B cell (primary cell): Measurements from ENCODE around the gene IL10. TPM values are rescaled to one million over a fixed set of nuclear protein-coding genes. Genes with fewer than 3 reads are reported as not detected.
A peak's percentile ranks its signal among the peaks of the same experiment; 100 is the strongest.

Source experiments
- ATAC-seq: fragments of 200-7000 bp; cut with Tn5 transposase; one replicate; pipeline ENCODE4 v1.10.0; 2021; ENCODE audit warnings: low read depth, mild to moderate bottlenecking, moderate number of reproducible peaks, moderate library complexity
- CTCF ChIA-PET: fragments of 350-600 bp; sonication (Branson Sonifier 250); formaldehyde crosslinking; loops from one replicate; lab custom pipeline; 2021; ENCODE audit warnings: antibody characterized with exemption, inconsistent platforms; lab: Charles Lee
- POLR2A ChIA-PET: fragments of 350-600 bp; sonication (Branson Sonifier 250); formaldehyde crosslinking; loops from one replicate; lab custom pipeline; 2021; ENCODE audit warnings: antibody characterized with exemption; lab: Charles Lee
- DNase-seq: peaks from one replicate; pipeline ENCODE4 v3.0.0; 2013
- H2AFZ ChIP-seq: 2 replicates; pipeline ENCODE4 v1.6.1; 2012; ENCODE audit warnings: mild to moderate bottlenecking, low read depth, low read length; ENCODE audit not compliant: insufficient read depth, poor library complexity, severe bottlenecking
- H3K27ac ChIP-seq, 2 donors: 1 replicate in 1 of 2; 2 replicates in 1 of 2; pipeline ENCODE4 v1.5.1; 2012 to 2013; ENCODE audit warnings: low read length in 2 of 2, mild to moderate bottlenecking in 2 of 2, moderate library complexity in 1 of 2
- H3K27me3 ChIP-seq, 4 experiments: fragments of 200-600 bp in 1 of 4; sonication (generic) in 1 of 4; replicated peaks in 1 of 4; 1 replicate in 2 of 4; 2 replicates in 2 of 4; pipeline versions ENCODE4 v1.6.1 to v1.7.0; 2013 to 2016; ENCODE audit warnings: low read length in 3 of 4, mild to moderate bottlenecking in 2 of 4, mixed read lengths in 1 of 4, moderate library complexity in 1 of 4; ENCODE audit not compliant: insufficient read depth in 4 of 4, control insufficient read depth in 3 of 4; ENCODE audit errors: control extremely low read depth in 1 of 4
- H3K36me3 ChIP-seq, 2 experiments: replicated peaks in 1 of 2; 1 replicate in 1 of 2; 2 replicates in 1 of 2; pipeline versions ENCODE4 v1.6.1 to v1.7.1; 2013; ENCODE audit warnings: low read length in 1 of 2; ENCODE audit not compliant: insufficient read depth in 2 of 2, control insufficient read depth in 1 of 2; ENCODE audit errors: control extremely low read depth in 1 of 2, extremely low read depth in 1 of 2
- H3K4me1 ChIP-seq, 2 donors: fragments of 200-600 bp in 1 of 2; sonication (generic) in 1 of 2; 1 replicate in 1 of 2; 2 replicates in 1 of 2; pipeline versions ENCODE4 v1.5.1 to v1.6.1; 2013 to 2017; ENCODE audit warnings: low read length in 2 of 2; ENCODE audit not compliant: control insufficient read depth in 2 of 2, insufficient read depth in 2 of 2
- H3K4me2 ChIP-seq: replicated peaks from 2 replicates; pipeline ENCODE3; 2012; ENCODE audit warnings: mild to moderate bottlenecking, low read depth, low read length; ENCODE audit not compliant: poor library complexity, severe bottlenecking
- H3K4me3 ChIP-seq, 5 experiments: fragments of 200-600 bp in 1 of 5; sonication (generic) in 1 of 5; 1 replicate in 3 of 5; 2 replicates in 2 of 5; pipeline versions ENCODE4 v1.5.1 to v1.7.0; 2011 to 2016; ENCODE audit warnings: low read length in 4 of 5, mild to moderate bottlenecking in 4 of 5, low read depth in 2 of 5, control low read depth in 1 of 5, moderate library complexity in 1 of 5; ENCODE audit not compliant: insufficient read depth in 1 of 5; ENCODE audit errors: control extremely low read depth in 1 of 5, extremely low read depth in 1 of 5
- H3K79me2 ChIP-seq: fragments of 200-600 bp; sonication (generic); one replicate; pipeline ENCODE4 v1.6.0; 2016; ENCODE audit warnings: low read length; ENCODE audit not compliant: control insufficient read depth, insufficient read depth
- H3K9ac ChIP-seq: fragments of 200-600 bp; sonication (generic); 2 replicates; pipeline ENCODE4 v1.6.1; 2017; ENCODE audit warnings: mild to moderate bottlenecking, low read length, moderate library complexity
- H3K9me3 ChIP-seq, 3 donors: one replicate each; pipeline versions ENCODE4 v1.6.1 to v1.7.1; 2013; ENCODE audit warnings: low read length in 2 of 3; ENCODE audit not compliant: control insufficient read depth in 2 of 3, insufficient read depth in 1 of 3; ENCODE audit errors: control extremely low read depth in 1 of 3
- H4K20me1 ChIP-seq: 2 replicates; pipeline ENCODE4 v1.6.0; 2012; ENCODE audit warnings: mild to moderate bottlenecking, low read length; ENCODE audit not compliant: insufficient read depth, control insufficient read depth, poor library complexity, severe bottlenecking
- H3K27ac Mint-ChIP-seq: one replicate; pipeline ENCODE4 v1.8.0; 2021; ENCODE audit warnings: mixed read lengths
- H3K27me3 Mint-ChIP-seq: one replicate; pipeline ENCODE4 v1.8.0; 2021; ENCODE audit warnings: mixed read lengths
- H3K4me1 Mint-ChIP-seq: one replicate; pipeline ENCODE4 v1.8.0; 2021; ENCODE audit warnings: mixed read lengths
- H3K4me3 Mint-ChIP-seq: one replicate; pipeline ENCODE4 v1.8.0; 2021; ENCODE audit warnings: mixed read lengths
- H3K9me3 Mint-ChIP-seq: one replicate; pipeline ENCODE4 v1.8.0; 2022; ENCODE audit warnings: mixed read lengths; ENCODE audit not compliant: insufficient read depth
- CTCF ChIP-seq: fragments of 200-600 bp; IDR thresholded peaks from one replicate; pipeline ENCODE4 v1.8.0; 2022; ENCODE audit warnings: antibody characterized with exemption, mild to moderate bottlenecking
- EZH2 ChIP-seq: IDR thresholded peaks from 2 replicates; pipeline ENCODE4 v1.6.1; 2012; ENCODE audit warnings: borderline replicate concordance, low read depth, mild to moderate bottlenecking, moderate library complexity, low read length; ENCODE audit not compliant: insufficient read depth, poor library complexity, severe bottlenecking
- WGBS: methylation state at CpG from one replicate; pipeline ENCODE4 v1.1.5; 2013; ENCODE audit warnings: missing lambda C conversion rate; ENCODE audit not compliant: insufficient coverage; 5-methylcytosine and 5-hydroxymethylcytosine counted together
- intact Hi-C: fragments of 100-400 bp; cut with micrococcal nuclease; formaldehyde crosslinking; loops from one replicate; pipeline ENCODE4 v1.10.0; 2022
- polyA plus RNA-seq: library from polyadenylated mRNA; depleted of rRNA; stranded (reverse); fragments of >200 nt; gene quantifications from 2 replicates; pipeline ENCODE4 v1.2.3, GENCODE V29; 2012
- total RNA-seq, 2 donors: library from RNA; stranded (reverse); fragments of 120-200 nt in 1 of 2; gene quantifications; 1 replicate in 1 of 2; 2 replicates in 1 of 2; pipeline versions ENCODE4 v1.2.3 to v1.2.4, GENCODE V29; 2013 to 2022

IL10 gene
- total and polyA plus RNA-seq, 2 donors (not counting 1 experiment from before 2014, with no cell fraction given) = 0.37 to 0.69 TPM

DNA sequence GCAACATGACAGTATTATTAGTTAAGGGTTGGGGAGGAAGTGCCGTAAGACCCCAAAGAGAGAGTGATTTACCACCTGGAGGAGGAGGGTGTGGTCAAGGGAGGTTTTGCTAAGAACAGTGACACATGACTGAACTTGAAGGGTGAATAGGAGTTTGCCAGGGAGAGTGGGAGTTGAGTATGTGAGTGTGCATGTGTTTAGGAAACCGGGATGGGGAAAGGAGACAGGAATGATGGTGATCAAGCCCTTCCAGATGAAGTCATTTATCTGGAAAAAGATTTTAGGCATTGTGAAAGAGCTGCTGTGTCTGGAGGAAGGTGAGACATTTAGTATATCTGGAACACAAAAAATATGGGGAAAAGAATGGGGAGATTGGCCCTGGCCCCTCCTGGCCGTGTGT is 28.1 kb upstream of the IL10 start:
- Histone ChIP-seq H3K79me2 (no peaks in the 10 kb centered on the region), H4K20me1 (no peaks in the 10 kb centered on the region), H3K4me2 (no peak overlapping the region), H3K27ac (no peak overlapping the region), H3K4me1 (peaks cover 4 to 26% of the 10 kb centered on the region in 2 donors), H3K9me3 (no peaks in the 10 kb centered on the region), H3K4me3 (no peak overlapping the region), H2AFZ (no peak overlapping the region), H3K27me3 (no peaks in the 10 kb centered on the region), H3K36me3 (no peaks in the 10 kb centered on the region), H3K9ac (no peak overlapping the region)
- Mint-ChIP-seq H3K4me1 (peaks cover 53% of the 10 kb centered on the region), H3K27me3 (no peaks in the 10 kb centered on the region), H3K9me3 (no peaks in the 10 kb centered on the region), H3K4me3 (no peak overlapping the region), H3K27ac (no peak overlapping the region)
- 77% methylated on average over 3 of the region's 3 CpGs for WGBS
- POLR2A ChIA-PET = no interaction called here
- DNase-seq = no peak
- intact Hi-C loops = loop anchor here (10.0 kb wide), 2 partner anchors 166 to 326 kb away; partner anchors contain the start of genes DYRK3 and IKBKE
- CTCF ChIA-PET = interaction anchor here (2.7 to 9.4 kb wide), 7 partner anchors 9 to 182 kb away, joined by 8 to 39 read pairs (median 18); no protein-coding TSS in a partner anchor
- no peak for ATAC-seq
- TF ChIP-seq CTCF (no peak), EZH2 (no peak)

DNA sequence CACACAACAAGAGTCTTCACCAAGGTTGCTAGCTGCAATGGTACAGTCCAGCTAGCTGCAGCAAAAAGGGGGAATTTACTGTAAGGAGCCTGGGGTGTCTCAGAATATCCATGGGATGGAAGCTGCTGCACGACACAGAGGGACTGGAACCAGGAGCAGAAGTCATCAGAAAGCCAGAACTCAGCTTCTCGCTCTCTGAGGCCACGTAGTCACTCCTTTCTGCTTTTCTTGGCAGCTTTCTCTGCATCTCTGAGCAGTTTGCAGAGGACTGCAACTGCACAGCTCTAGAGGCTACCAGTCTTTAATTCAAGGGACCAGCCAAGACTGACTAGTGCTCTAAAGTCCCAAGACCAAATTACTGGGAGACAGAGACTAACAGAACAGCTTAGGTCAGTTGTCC is 27.0 kb upstream of the IL10 start:
- Histone ChIP-seq H3K9ac (no peak overlapping the region), H3K4me1 (peaks cover 15 to 36% of the 10 kb centered on the region in 2 donors), H3K9me3 (no peaks in the 10 kb centered on the region), H3K4me2 (no peak overlapping the region), H3K4me3 (no peak overlapping the region), H3K27me3 (no peaks in the 10 kb centered on the region), H3K79me2 (no peaks in the 10 kb centered on the region), H3K27ac (no peak overlapping the region), H2AFZ (no peak overlapping the region), H3K36me3 (no peaks in the 10 kb centered on the region), H4K20me1 (no peaks in the 10 kb centered on the region)
- CTCF ChIA-PET = interaction anchor here (1.0 to 9.4 kb wide), 16 partner anchors 10 to 183 kb away, joined by 3 to 39 read pairs (median 8); partner anchors contain the start of genes IL10 and IL19
- H3K27me3 Mint-ChIP-seq = no peaks in the 10 kb centered on the region
- WGBS = 98% methylated on average over 3 of the region's 3 CpGs
- POLR2A ChIA-PET = interaction anchor here (0.8 kb wide), 1 partner anchor 25 kb away, joined by 3 read pairs; no protein-coding TSS in a partner anchor
- intact Hi-C loops = no loop called here
- TF ChIP-seq EZH2 (no peak), CTCF (no peak)
- ATAC-seq (no peak), DNase-seq (no peak)
- peak overlapping the region; percentile 12 for H3K27ac Mint-ChIP-seq
- H3K9me3 Mint-ChIP-seq = no peaks in the 10 kb centered on the region
- peaks cover 63% of the 10 kb centered on the region for H3K4me1 Mint-ChIP-seq
- no peak overlapping the region for H3K4me3 Mint-ChIP-seq
